WTC11 (cell line): ENCODE measurements around the gene ATP8B3.

Source experiments
- ZNF138 ChIP-seq: sonication (generic); formaldehyde crosslinking; conservative IDR thresholded peaks from 2 replicates; pipeline ENCODE4 v1.8.1; 2022; ENCODE audit warnings: mild to moderate bottlenecking, moderate library complexity, missing genetic modification reagents
- TF ChIP-seq, protein P1 (sequence below): sonication (generic); formaldehyde crosslinking; IDR thresholded peaks from 2 replicates; pipeline ENCODE4 v1.8.0; 2023; ENCODE audit warnings: missing genetic modification reagents
- TF ChIP-seq, protein P2 (sequence below): fragments of 200-600 bp; IDR thresholded peaks from 2 replicates; pipeline ENCODE4 v1.8.0; 2022; ENCODE audit warnings: antibody characterized with exemption
- TF ChIP-seq, protein P3 (sequence below): sonication (generic); formaldehyde crosslinking; IDR thresholded peaks from 2 replicates; pipeline ENCODE4 v1.8.0; 2022; ENCODE audit warnings: mild to moderate bottlenecking, missing genetic modification reagents

DNA sequence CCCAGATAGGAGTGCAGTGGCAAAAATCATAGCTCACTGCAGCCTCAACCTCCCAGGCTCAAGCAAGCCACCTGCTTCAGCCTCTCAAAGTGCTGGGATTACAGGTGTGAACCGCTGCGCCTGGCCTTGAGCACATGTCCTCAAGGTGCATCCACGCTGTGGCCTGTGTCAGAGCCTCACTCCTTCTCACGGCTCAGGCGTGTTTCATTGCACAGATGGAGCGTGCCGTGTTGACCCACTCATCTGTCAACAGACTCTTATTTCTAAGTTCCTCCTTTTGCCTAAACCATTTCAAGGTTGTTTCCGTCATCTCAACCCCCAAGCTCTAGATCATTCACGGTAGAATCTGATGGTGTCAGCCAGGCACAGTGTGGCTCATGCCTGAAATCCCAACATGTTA lies 28.2 kb downstream of the ATP8B3 start:
- TF ChIP-seq, protein P1, sequence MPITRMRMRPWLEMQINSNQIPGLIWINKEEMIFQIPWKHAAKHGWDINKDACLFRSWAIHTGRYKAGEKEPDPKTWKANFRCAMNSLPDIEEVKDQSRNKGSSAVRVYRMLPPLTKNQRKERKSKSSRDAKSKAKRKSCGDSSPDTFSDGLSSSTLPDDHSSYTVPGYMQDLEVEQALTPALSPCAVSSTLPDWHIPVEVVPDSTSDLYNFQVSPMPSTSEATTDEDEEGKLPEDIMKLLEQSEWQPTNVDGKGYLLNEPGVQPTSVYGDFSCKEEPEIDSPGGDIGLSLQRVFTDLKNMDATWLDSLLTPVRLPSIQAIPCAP (CRISPR knock-in tag) = no peak
- no peak for TF ChIP-seq ZNF138 (CRISPR knock-in tag)
- TF ChIP-seq, protein P2, sequence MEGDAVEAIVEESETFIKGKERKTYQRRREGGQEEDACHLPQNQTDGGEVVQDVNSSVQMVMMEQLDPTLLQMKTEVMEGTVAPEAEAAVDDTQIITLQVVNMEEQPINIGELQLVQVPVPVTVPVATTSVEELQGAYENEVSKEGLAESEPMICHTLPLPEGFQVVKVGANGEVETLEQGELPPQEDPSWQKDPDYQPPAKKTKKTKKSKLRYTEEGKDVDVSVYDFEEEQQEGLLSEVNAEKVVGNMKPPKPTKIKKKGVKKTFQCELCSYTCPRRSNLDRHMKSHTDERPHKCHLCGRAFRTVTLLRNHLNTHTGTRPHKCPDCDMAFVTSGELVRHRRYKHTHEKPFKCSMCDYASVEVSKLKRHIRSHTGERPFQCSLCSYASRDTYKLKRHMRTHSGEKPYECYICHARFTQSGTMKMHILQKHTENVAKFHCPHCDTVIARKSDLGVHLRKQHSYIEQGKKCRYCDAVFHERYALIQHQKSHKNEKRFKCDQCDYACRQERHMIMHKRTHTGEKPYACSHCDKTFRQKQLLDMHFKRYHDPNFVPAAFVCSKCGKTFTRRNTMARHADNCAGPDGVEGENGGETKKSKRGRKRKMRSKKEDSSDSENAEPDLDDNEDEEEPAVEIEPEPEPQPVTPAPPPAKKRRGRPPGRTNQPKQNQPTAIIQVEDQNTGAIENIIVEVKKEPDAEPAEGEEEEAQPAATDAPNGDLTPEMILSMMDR = no peak
- TF ChIP-seq, protein P3, sequence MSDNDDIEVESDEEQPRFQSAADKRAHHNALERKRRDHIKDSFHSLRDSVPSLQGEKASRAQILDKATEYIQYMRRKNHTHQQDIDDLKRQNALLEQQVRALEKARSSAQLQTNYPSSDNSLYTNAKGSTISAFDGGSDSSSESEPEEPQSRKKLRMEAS (CRISPR knock-in tag) = no peak
